H1 (cell line): ENCODE results near the gene DSCAM. TPM values are rescaled to one million over a fixed set of nuclear protein-coding genes. Genes with fewer than 3 reads are reported as not detected.

Experiments used
- CTCF ChIA-PET: fragments of 300-600 bp; sonication (Branson Sonifier 250); formaldehyde crosslinking; loops from one replicate; lab custom pipeline; 2021; ENCODE audit not compliant: partially characterized antibody; lab: Charles Lee
- POLR2A ChIA-PET: fragments of 300-600 bp; sonication (Branson Sonifier 250); formaldehyde crosslinking; loops from one replicate; lab custom pipeline; 2021; ENCODE audit warnings: inconsistent platforms; ENCODE audit not compliant: partially characterized antibody; lab: Charles Lee
- DNase-seq, 2 experiments: peaks; one replicate each; pipeline versions ENCODE4 v3.0.0 to v3.0.0-alpha.2; 2010 to 2022; ENCODE audit warnings: low spot score in 2 of 2, low read depth in 1 of 2, mixed read lengths in 1 of 2
- FAIRE-seq: peaks from 2 replicates; lab custom pipeline; 2011; peaks lifted over from hg19 to GRCh38; lab: Jason Lieb, UNC
- H2AFZ ChIP-seq: 2 replicates; pipeline ENCODE4 v1.8.1; 2012; ENCODE audit warnings: low read length, inconsistent platforms
- H2AK5ac ChIP-seq: 2 replicates; pipeline ENCODE4 v1.6.1; 2013; ENCODE audit warnings: low read depth, low read length
- H2BK120ac ChIP-seq: replicated peaks from 2 replicates; pipeline ENCODE3; 2013; ENCODE audit warnings: low read depth, low read length, inconsistent platforms
- H2BK12ac ChIP-seq: 2 replicates; pipeline ENCODE4 v1.6.1; 2013; ENCODE audit warnings: low read depth, low read length
- H2BK15ac ChIP-seq: 2 replicates; pipeline ENCODE4 v1.6.1; 2013; ENCODE audit warnings: low read length
- H2BK20ac ChIP-seq: 2 replicates; pipeline ENCODE4 v1.6.1; 2013; ENCODE audit warnings: low read length
- H2BK5ac ChIP-seq: 2 replicates; pipeline ENCODE4 v1.6.1; 2013; ENCODE audit warnings: low read depth, low read length
- H3K14ac ChIP-seq: 2 replicates; pipeline ENCODE4 v1.6.1; 2013; ENCODE audit warnings: inconsistent platforms; ENCODE audit not compliant: insufficient read length
- H3K18ac ChIP-seq: 2 replicates; pipeline ENCODE4 v1.6.1; 2013; ENCODE audit warnings: low read length; ENCODE audit errors: extremely low read depth
- H3K23ac ChIP-seq: 2 replicates; pipeline ENCODE4 v1.6.1; 2013; ENCODE audit warnings: inconsistent platforms; ENCODE audit not compliant: insufficient read length
- H3K23me2 ChIP-seq: 2 replicates; pipeline ENCODE4 v1.6.1; 2013; ENCODE audit warnings: low read depth, low read length
- H3K27ac ChIP-seq: 2 replicates; pipeline ENCODE4 v1.6.1; 2011; ENCODE audit warnings: low read depth, low read length, inconsistent platforms
- H3K27me3 ChIP-seq, 4 experiments: replicated peaks in 1 of 4; 1 replicate in 1 of 4; 2 replicates in 3 of 4; pipeline versions ENCODE4 v1.6.1 to v1.8.1; 2011 to 2013; ENCODE audit warnings: low read length in 3 of 4, mild to moderate bottlenecking in 3 of 4, inconsistent platforms in 2 of 4, mixed read lengths in 2 of 4, moderate library complexity in 1 of 4; ENCODE audit not compliant: control insufficient read depth in 3 of 4, insufficient read depth in 3 of 4; ENCODE audit errors: extremely low read depth in 1 of 4
- H3K36me3 ChIP-seq, 4 experiments: 2 replicates each; pipeline versions ENCODE4 v1.6.1 to v1.8.1; 2011 to 2013; ENCODE audit warnings: mild to moderate bottlenecking in 4 of 4, low read length in 3 of 4, moderate library complexity in 2 of 4, control low read depth in 1 of 4, inconsistent platforms in 1 of 4; ENCODE audit not compliant: insufficient read depth in 4 of 4, control insufficient read depth in 2 of 4
- H3K4ac ChIP-seq: replicated peaks from 2 replicates; pipeline ENCODE3; 2013; ENCODE audit warnings: low read length, low read depth, mixed read lengths, inconsistent platforms; ENCODE audit not compliant: insufficient read length
- H3K4me1 ChIP-seq, 4 experiments: replicated peaks in 1 of 4; 1 replicate in 1 of 4; 2 replicates in 3 of 4; pipeline versions ENCODE4 v1.6.1 to v1.8.1; 2011 to 2013; ENCODE audit warnings: low read length in 3 of 4, inconsistent platforms in 2 of 4, mixed read lengths in 1 of 4; ENCODE audit not compliant: insufficient read depth in 4 of 4, control insufficient read depth in 3 of 4
- H3K4me2 ChIP-seq, 2 experiments: 2 replicates each; pipeline versions ENCODE4 v1.6.1 to v1.8.1; 2011 to 2013; ENCODE audit warnings: low read depth in 2 of 2, low read length in 2 of 2, control low read depth in 1 of 2, inconsistent platforms in 1 of 2, mild to moderate bottlenecking in 1 of 2; ENCODE audit not compliant: insufficient read depth in 1 of 2
- H3K4me3 ChIP-seq, 4 experiments: fragments of 200-600, 300-600 bp in 1 of 4; sonication (generic), shearing (Covaris generic), sonication (Bioruptor Twin) in 1 of 4; 2 replicates each; pipeline versions ENCODE4 v1.5.1 to v1.8.1; 2011 to 2016; ENCODE audit warnings: low read length in 4 of 4, low read depth in 3 of 4, control low read depth in 2 of 4, inconsistent platforms in 2 of 4, mild to moderate bottlenecking in 2 of 4, mixed read lengths in 1 of 4, moderate library complexity in 1 of 4; ENCODE audit not compliant: insufficient read depth in 2 of 4; ENCODE audit errors: extremely low read depth in 1 of 4
- H3K56ac ChIP-seq: replicated peaks from 2 replicates; pipeline ENCODE3; 2013; ENCODE audit warnings: low read depth, mild to moderate bottlenecking, mixed read lengths, low read length, inconsistent platforms; ENCODE audit not compliant: insufficient read length
- H3K79me1 ChIP-seq: 2 replicates; pipeline ENCODE4 v1.6.1; 2013; ENCODE audit warnings: low read depth, low read length, control low read depth
- H3K79me2 ChIP-seq, 2 experiments: 2 replicates each; pipeline versions ENCODE4 v1.6.1 to v1.8.1; 2012 to 2013; ENCODE audit warnings: low read length in 2 of 2, mild to moderate bottlenecking in 2 of 2, inconsistent platforms in 1 of 2; ENCODE audit not compliant: insufficient read depth in 2 of 2, control insufficient read depth in 1 of 2
- H3K9ac ChIP-seq, 4 experiments: replicated peaks in 1 of 4; 1 replicate in 1 of 4; 2 replicates in 3 of 4; pipeline versions ENCODE4 v1.6.1 to v1.8.1; 2011 to 2013; ENCODE audit warnings: low read depth in 3 of 4, low read length in 3 of 4, control low read depth in 2 of 4, mild to moderate bottlenecking in 2 of 4, moderate library complexity in 2 of 4, inconsistent platforms in 1 of 4; ENCODE audit errors: extremely low read depth in 1 of 4
- H3K9me3 ChIP-seq, 2 experiments: 2 replicates each; pipeline versions ENCODE4 v1.6.1 to v1.8.1; 2012 to 2013; ENCODE audit warnings: mild to moderate bottlenecking in 2 of 2, moderate library complexity in 2 of 2, control low read depth in 1 of 2, inconsistent platforms in 1 of 2, low read depth in 1 of 2, low read length in 1 of 2, mixed read lengths in 1 of 2; ENCODE audit not compliant: insufficient read depth in 2 of 2
- H4K20me1 ChIP-seq, 2 experiments: replicated peaks in 1 of 2; 2 replicates each; pipeline versions ENCODE3 to v1.8.1; 2011 to 2013; ENCODE audit warnings: inconsistent platforms in 2 of 2, low read length in 2 of 2, mild to moderate bottlenecking in 1 of 2; ENCODE audit not compliant: insufficient read depth in 2 of 2, control insufficient read depth in 1 of 2
- H4K5ac ChIP-seq: 2 replicates; pipeline ENCODE4 v1.6.1; 2013; ENCODE audit warnings: low read length, low read depth, mixed read lengths, inconsistent platforms; ENCODE audit not compliant: insufficient read length
- H4K8ac ChIP-seq: 2 replicates; pipeline ENCODE4 v1.8.0; 2013; ENCODE audit warnings: mild to moderate bottlenecking, moderate library complexity, low read length, inconsistent platforms; ENCODE audit not compliant: insufficient read depth; ENCODE audit errors: extremely low read depth
- H4K91ac ChIP-seq: replicated peaks from 2 replicates; pipeline ENCODE3; 2013; ENCODE audit warnings: low read length, mixed read lengths, inconsistent platforms; ENCODE audit not compliant: insufficient read length
- GTF2F1 ChIP-seq: IDR thresholded peaks from 2 replicates; pipeline ENCODE4 v1.6.1; 2012; ENCODE audit warnings: low read depth, low read length, improper control_type of control experiment, borderline replicate concordance
- KDM5A ChIP-seq: fragments of 200-600 bp; IDR thresholded peaks from 2 replicates; pipeline ENCODE4 v1.7.1; 2012; ENCODE audit warnings: mild to moderate bottlenecking, low read length, inconsistent platforms, mixed read lengths
- ZNF274 ChIP-seq: IDR thresholded peaks from 2 replicates; pipeline ENCODE4 v1.7.0; 2012; ENCODE audit warnings: low read length, borderline replicate concordance; ENCODE audit errors: extremely low read depth
- WGBS, 2 experiments: shearing (Covaris generic) in 1 of 2; methylation state at CpG; one replicate each; pipeline versions ENCODE4 v1.1.6 to v1.1.7; 2013 to 2015; ENCODE audit warnings: low lambda C conversion rate in 2 of 2, mixed read lengths in 2 of 2, inconsistent platforms in 1 of 2, low coverage in 1 of 2, missing lambda C conversion rate in 1 of 2; ENCODE audit not compliant: insufficient replicate concordance in 2 of 2, insufficient coverage in 1 of 2, insufficient read length in 1 of 2; ENCODE audit errors: extremely low coverage in 1 of 2, missing lambda C conversion rate in 1 of 2; 5-methylcytosine and 5-hydroxymethylcytosine counted together
- polyA plus RNA-seq, 7 experiments: library from polyadenylated mRNA; depleted of rRNA in 3 of 7; stranded (reverse) in 5 of 7; unstranded in 2 of 7; fragments of >200 nt in 5 of 7; fragments of 200-250 nt in 2 of 7; gene quantifications; 1 replicate in 5 of 7; 2 replicates in 1 of 7; 4 replicates in 1 of 7; pipeline versions ENCODE4 v1.2.1 to v1.2.3, GENCODE V29; 2011 to 2013; ENCODE audit warnings: missing spikeins in 2 of 7, mixed read lengths in 2 of 7
- total RNA-seq: library from RNA; stranded (reverse); fragmentation: NEBNext Ultra II Directional; extraction: Animal tissue kit (Norgen Biotek cat#: 25700); gene quantifications from 2 replicates; pipeline ENCODE4 v1.2.1, GENCODE V29; 2021

DSCAM gene
- total and polyA plus RNA-seq, 2 of the 8 experiments (the other 6 are each of a cell fraction or from before 2014, with no cell fraction given) = 0.02 to 0.15 TPM

- no peak overlapping the region for H3K23ac ChIP-seq
- no peak overlapping the region; the same call in 1 of the 2 replicates for H4K8ac ChIP-seq
- no peak overlapping the region for H2BK120ac ChIP-seq
- no peak for FAIRE-seq
- no peak overlapping the region for H2BK12ac ChIP-seq
- H3K4ac ChIP-seq = no peak overlapping the region
- H3K9ac ChIP-seq = no peak overlapping the region
- no peak overlapping the region for H2AFZ ChIP-seq
- no peaks in the 10 kb centered on the region for H4K20me1 ChIP-seq
- CTCF ChIA-PET = interaction anchor here (0.7 to 0.8 kb wide), 2 partner anchors 10 to 772 kb away, joined by 3 read pairs; no protein-coding TSS in a partner anchor
- no peaks in the 10 kb centered on the region for H3K4me1 ChIP-seq
- H3K14ac ChIP-seq = no peak overlapping the region
- no peaks in the 10 kb centered on the region for H3K79me2 ChIP-seq
- no peaks in the 10 kb centered on the region for H3K27me3 ChIP-seq
- H3K4me3 ChIP-seq = no peak overlapping the region
- no peak overlapping the region for H2AK5ac ChIP-seq
- H3K23me2 ChIP-seq = no peaks in the 10 kb centered on the region
- H3K9me3 ChIP-seq = no peaks in the 10 kb centered on the region
- no peak overlapping the region for H4K5ac ChIP-seq
- no peak overlapping the region for H3K56ac ChIP-seq
- no peak for DNase-seq
- H2BK5ac ChIP-seq = no peak overlapping the region
- H3K79me1 ChIP-seq = no peaks in the 10 kb centered on the region
- no peak overlapping the region for H3K27ac ChIP-seq
- H3K4me2 ChIP-seq = no peak overlapping the region
- POLR2A ChIA-PET = no interaction called here
- H3K18ac ChIP-seq = no peak overlapping the region
- 90% methylated on average over 17 of the region's 17 CpGs; no CpG with 5 or more reads in 1 of the 2 experiments for WGBS, 2 experiments
- H3K36me3 ChIP-seq = no peaks in the 10 kb centered on the region
- no peak overlapping the region for H2BK15ac ChIP-seq
- H4K91ac ChIP-seq = no peak overlapping the region
- no peak overlapping the region for H2BK20ac ChIP-seq
- no peak for TF ChIP-seq ZNF274
- no peak for TF ChIP-seq GTF2F1
- no peak for TF ChIP-seq KDM5A
Observed at GRCh38 chr21:40638466-40639251, 208.3 kb downstream of the DSCAM start.
